ENCODE results near the gene KLHL34. TPM values are rescaled to one million over a fixed set of nuclear protein-coding genes. Genes with fewer than 3 reads are reported as not detected.

Gene KLHL34
- total RNA-seq, 1 experiment from 2014 or later = 0.05 TPM

DNA sequence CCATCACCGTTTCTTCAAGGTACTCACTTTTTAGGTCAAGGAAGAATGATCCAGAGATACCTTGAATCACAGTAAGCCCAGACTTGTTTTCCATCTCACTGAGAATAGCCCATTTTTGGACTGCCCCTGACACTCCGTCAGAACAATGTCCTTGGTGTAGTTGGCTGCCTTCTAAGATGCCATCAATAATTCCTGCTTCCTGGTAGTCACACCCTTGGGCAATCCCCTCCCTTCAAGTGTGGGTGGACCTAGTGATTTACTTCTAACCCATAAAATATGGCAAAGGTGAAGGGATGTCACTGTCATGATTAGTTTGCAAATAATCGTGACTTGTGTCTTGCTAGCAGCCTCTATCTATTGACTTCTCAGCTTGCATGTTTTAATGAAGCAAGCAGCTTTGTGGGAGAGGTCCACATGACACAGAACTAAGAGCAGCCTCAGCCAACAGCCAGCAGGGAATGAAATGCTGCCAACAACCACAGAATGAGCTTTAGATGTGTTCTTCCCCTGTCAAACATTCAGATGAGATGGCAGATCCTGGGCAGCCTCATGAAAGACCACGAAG lies 20.0 kb upstream of the KLHL34 start:
- no peak overlapping the region for H3K27ac ChIP-seq (ENCODE audit: low read length)
- H3K4me1 ChIP-seq (ENCODE audit: control insufficient read depth, insufficient read depth, low read length) = no peaks in the 10 kb centered on the region
- no peak for ATAC-seq
- H3K4me3 ChIP-seq (ENCODE audit: low read depth in 2 of 2, low read length in 2 of 2) = no peak overlapping the region
- in situ Hi-C loops (cut with HindIII; ENCODE audit: low pct_unique_long_range_greater_than_20kb, low sequenced_read_pairs) = no loop called here
- ChIA-PET CTCF (no interaction called here), POLR2A (no interaction called here)
- no TSS peak for BruUV-seq (replicated peaks)
- TF ChIP-seq POLR2AphosphoS5 (IDR thresholded peaks at IDR 0.05; ENCODE audit: low read depth, low read length) (no peak), TCF7L2 (IDR thresholded peaks at IDR 0.05; ENCODE audit: low read depth, low read length) (no peak), SIN3A (IDR thresholded peaks at IDR 0.05; ENCODE audit: borderline replicate concordance, insufficient read depth, low read depth, low read length) (no peak)
- TF ChIP-seq, protein P1, sequence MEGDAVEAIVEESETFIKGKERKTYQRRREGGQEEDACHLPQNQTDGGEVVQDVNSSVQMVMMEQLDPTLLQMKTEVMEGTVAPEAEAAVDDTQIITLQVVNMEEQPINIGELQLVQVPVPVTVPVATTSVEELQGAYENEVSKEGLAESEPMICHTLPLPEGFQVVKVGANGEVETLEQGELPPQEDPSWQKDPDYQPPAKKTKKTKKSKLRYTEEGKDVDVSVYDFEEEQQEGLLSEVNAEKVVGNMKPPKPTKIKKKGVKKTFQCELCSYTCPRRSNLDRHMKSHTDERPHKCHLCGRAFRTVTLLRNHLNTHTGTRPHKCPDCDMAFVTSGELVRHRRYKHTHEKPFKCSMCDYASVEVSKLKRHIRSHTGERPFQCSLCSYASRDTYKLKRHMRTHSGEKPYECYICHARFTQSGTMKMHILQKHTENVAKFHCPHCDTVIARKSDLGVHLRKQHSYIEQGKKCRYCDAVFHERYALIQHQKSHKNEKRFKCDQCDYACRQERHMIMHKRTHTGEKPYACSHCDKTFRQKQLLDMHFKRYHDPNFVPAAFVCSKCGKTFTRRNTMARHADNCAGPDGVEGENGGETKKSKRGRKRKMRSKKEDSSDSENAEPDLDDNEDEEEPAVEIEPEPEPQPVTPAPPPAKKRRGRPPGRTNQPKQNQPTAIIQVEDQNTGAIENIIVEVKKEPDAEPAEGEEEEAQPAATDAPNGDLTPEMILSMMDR (IDR thresholded peaks at IDR 0.05) = no peak
- TF ChIP-seq, protein P2, sequence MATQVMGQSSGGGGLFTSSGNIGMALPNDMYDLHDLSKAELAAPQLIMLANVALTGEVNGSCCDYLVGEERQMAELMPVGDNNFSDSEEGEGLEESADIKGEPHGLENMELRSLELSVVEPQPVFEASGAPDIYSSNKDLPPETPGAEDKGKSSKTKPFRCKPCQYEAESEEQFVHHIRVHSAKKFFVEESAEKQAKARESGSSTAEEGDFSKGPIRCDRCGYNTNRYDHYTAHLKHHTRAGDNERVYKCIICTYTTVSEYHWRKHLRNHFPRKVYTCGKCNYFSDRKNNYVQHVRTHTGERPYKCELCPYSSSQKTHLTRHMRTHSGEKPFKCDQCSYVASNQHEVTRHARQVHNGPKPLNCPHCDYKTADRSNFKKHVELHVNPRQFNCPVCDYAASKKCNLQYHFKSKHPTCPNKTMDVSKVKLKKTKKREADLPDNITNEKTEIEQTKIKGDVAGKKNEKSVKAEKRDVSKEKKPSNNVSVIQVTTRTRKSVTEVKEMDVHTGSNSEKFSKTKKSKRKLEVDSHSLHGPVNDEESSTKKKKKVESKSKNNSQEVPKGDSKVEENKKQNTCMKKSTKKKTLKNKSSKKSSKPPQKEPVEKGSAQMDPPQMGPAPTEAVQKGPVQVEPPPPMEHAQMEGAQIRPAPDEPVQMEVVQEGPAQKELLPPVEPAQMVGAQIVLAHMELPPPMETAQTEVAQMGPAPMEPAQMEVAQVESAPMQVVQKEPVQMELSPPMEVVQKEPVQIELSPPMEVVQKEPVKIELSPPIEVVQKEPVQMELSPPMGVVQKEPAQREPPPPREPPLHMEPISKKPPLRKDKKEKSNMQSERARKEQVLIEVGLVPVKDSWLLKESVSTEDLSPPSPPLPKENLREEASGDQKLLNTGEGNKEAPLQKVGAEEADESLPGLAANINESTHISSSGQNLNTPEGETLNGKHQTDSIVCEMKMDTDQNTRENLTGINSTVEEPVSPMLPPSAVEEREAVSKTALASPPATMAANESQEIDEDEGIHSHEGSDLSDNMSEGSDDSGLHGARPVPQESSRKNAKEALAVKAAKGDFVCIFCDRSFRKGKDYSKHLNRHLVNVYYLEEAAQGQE (IDR thresholded peaks at IDR 0.05; ENCODE audit: insufficient read depth in 1 of 2, low read depth in 2 of 2, low read length in 1 of 2) = no peak
- H3K36me3 ChIP-seq (ENCODE audit: control insufficient read depth, insufficient read depth, low read length) = no peaks in the 10 kb centered on the region
- no peaks in the 10 kb centered on the region for H3K9me3 ChIP-seq (ENCODE audit: control insufficient read depth, insufficient read depth, low read depth, low read length)
- no peak for DNase-seq (ENCODE audit: low read depth, low spot score)
- intact Hi-C loops (cut with micrococcal nuclease; ENCODE audit: unreplicated experiment) = no loop called here
- no peaks in the 10 kb centered on the region for H3K27me3 ChIP-seq (ENCODE audit: control insufficient read depth, insufficient read depth, low read length)

DNA sequence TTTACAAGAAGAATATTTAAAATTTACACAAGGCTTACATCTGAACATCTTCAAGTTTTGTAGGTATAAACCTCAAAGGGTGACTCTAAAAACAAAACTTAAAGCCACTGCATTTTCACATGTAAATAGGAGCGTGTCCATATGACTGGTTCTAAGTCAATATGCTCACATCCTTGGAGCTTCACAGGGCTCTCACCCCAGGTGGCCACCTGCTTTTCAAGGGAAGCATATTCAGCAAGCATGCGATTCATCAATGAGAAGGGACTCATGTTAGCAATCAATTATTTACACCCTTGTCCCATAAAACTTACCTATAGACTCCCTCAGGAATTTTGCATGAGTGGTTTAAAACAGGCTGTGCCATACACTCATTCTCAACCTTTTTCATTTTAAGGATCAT lies 17.8 kb upstream of the KLHL34 start:
- no peak for DNase-seq (ENCODE audit: low read depth, low spot score)
- ChIA-PET POLR2A (no interaction called here), CTCF (no interaction called here)
- in situ Hi-C loops (cut with HindIII; ENCODE audit: low pct_unique_long_range_greater_than_20kb, low sequenced_read_pairs) = no loop called here
- Histone ChIP-seq H3K4me3 (ENCODE audit: low read depth in 2 of 2, low read length in 2 of 2) (no peak overlapping the region), H3K27me3 (ENCODE audit: control insufficient read depth, insufficient read depth, low read length) (no peaks in the 10 kb centered on the region), H3K4me1 (ENCODE audit: control insufficient read depth, insufficient read depth, low read length) (no peaks in the 10 kb centered on the region), H3K9me3 (ENCODE audit: control insufficient read depth, insufficient read depth, low read depth, low read length) (no peaks in the 10 kb centered on the region), H3K27ac (ENCODE audit: low read length) (no peak overlapping the region), H3K36me3 (ENCODE audit: control insufficient read depth, insufficient read depth, low read length) (no peaks in the 10 kb centered on the region)
- intact Hi-C loops (cut with micrococcal nuclease; ENCODE audit: unreplicated experiment) = no loop called here
- no TSS peak for BruUV-seq (replicated peaks)
- ATAC-seq = no peak
- TF ChIP-seq POLR2AphosphoS5 (IDR thresholded peaks at IDR 0.05; ENCODE audit: low read depth, low read length) (no peak), TCF7L2 (IDR thresholded peaks at IDR 0.05; ENCODE audit: low read depth, low read length) (no peak), SIN3A (IDR thresholded peaks at IDR 0.05; ENCODE audit: borderline replicate concordance, insufficient read depth, low read depth, low read length) (no peak)
- TF ChIP-seq, protein P1 (IDR thresholded peaks at IDR 0.05) = no peak
- TF ChIP-seq, protein P2 (IDR thresholded peaks at IDR 0.05; ENCODE audit: insufficient read depth in 1 of 2, low read depth in 2 of 2, low read length in 1 of 2) = no peak

Data from Panc1 (cell line).